ENCODE measurements around the gene MYEF2. TPM values are rescaled to one million over a fixed set of nuclear protein-coding genes. Genes with fewer than 3 reads are reported as not detected.

Gene MYEF2
- total RNA-seq, 4 donors from 2014 or later: 10.4 to 158 (median 27.8) TPM

DNA sequence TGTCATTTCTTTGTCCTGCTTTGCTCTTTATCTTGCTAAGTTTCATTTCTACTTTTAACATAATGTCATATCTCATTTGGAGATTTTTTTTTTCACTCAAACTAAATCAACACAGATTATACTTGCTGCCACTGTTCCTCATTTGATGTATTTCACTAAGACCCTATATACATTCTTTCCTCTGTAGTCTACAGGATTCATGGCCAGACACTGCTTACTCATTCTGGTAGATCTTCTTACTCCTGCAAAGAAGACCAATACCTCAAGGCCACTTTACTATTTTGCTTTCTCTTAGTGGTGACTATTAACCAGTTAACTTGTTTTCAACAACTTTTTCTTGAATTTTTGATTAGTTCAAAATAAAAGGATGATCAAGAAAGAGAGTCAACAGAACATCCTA is 30.7 kb downstream of the MYEF2 start:
- Histone ChIP-seq H3K27me3 (no peaks in the 10 kb centered on the region), H3K9me3 (no peaks in the 10 kb centered on the region), H3K27ac (no peak overlapping the region), H3K4me1 (peaks cover 0 to 12% (median 3%) of the 10 kb centered on the region in 4 donors), H3K4me3 (no peak overlapping the region), H3K36me3 (no peaks in the 10 kb centered on the region)
- no peak for TF ChIP-seq CTCF (IDR thresholded peaks at IDR 0.05)
- no peak for DNase-seq
- in situ Hi-C loops (cut with MboI; ENCODE audit: low pct_ligation_motif_present in 1 of 4, low pct_unique_long_range_greater_than_20kb in 1 of 4, low sequenced_read_pairs in 3 of 4) (no loop called here), intact Hi-C loops (cut with DNase I; ENCODE audit: low total_unique reads) (no loop called here)

DNA sequence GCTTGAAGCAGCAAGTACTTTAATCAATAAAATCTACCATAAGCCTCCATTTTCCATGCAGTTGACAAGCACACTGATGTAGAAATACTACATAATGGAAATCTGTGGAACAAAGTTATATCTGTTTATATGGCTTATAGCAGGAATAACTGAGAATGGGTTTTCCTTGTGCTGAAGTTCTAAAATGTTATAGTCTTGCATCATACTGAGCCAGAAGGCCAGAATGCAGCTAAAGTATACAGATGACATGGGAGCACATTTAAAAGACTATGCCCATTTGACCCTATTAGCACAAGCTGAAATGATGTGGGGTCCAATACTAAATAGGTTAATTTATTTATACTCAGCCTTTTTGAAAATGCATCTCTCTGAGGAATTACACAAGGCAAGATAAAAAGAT is 32.2 kb downstream of the MYEF2 start:
- no peaks in the 10 kb centered on the region for H3K36me3 ChIP-seq
- no peak overlapping the region for H3K4me3 ChIP-seq
- intact Hi-C loops (cut with DNase I; ENCODE audit: low total_unique reads): no loop called here
- TF ChIP-seq EP300 (IDR thresholded peaks at IDR 0.05; ENCODE audit: low read depth): no peak
- no peak for TF ChIP-seq POLR2AphosphoS5 (IDR thresholded peaks at IDR 0.05)
- TF ChIP-seq CTCF (IDR thresholded peaks at IDR 0.05): no peak
- no peak for TF ChIP-seq POLR2A (IDR thresholded peaks at IDR 0.05)
- no peak for DNase-seq
- in situ Hi-C loops (cut with MboI; ENCODE audit: low pct_ligation_motif_present in 1 of 4, low pct_unique_long_range_greater_than_20kb in 1 of 4, low sequenced_read_pairs in 3 of 4): no loop called here
- H3K4me1 ChIP-seq: peaks cover 0 to 12% (median 3%) of the 10 kb centered on the region in 4 donors
- no peaks in the 10 kb centered on the region for H3K9me3 ChIP-seq
- no peak overlapping the region for H3K27ac ChIP-seq
- H3K27me3 ChIP-seq: no peaks in the 10 kb centered on the region

DNA sequence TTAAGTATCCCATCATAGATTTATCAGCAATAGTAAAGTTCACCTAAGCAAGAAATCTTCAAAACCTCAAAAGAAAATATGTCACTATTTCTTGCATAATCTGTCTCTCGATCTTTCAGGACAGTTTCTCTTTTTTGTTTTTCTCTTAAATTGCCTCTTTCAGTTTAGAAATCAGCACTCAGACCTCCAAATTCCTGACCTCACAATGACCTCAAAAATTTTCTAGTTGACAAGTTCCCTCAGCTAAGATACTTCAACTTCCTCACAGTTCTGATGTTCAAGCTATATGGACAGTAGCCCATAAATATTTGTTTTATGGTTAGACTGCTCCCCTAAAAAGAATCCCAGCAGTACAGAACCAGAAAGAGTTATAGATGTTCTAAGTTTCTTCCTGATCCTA is 33.2 kb downstream of the MYEF2 start:
- peaks cover 0 to 12% (median 3%) of the 10 kb centered on the region in 4 donors for H3K4me1 ChIP-seq
- no peaks in the 10 kb centered on the region for H3K9me3 ChIP-seq
- no peak overlapping the region for H3K4me3 ChIP-seq
- no peaks in the 10 kb centered on the region for H3K36me3 ChIP-seq
- peak overlapping the region in 2 of 4 donors; percentile 1 to 7 for H3K27ac ChIP-seq
- intact Hi-C loops (cut with DNase I; ENCODE audit: low total_unique reads): no loop called here
- DNase-seq: no peak
- TF ChIP-seq EP300 (IDR thresholded peaks at IDR 0.05; ENCODE audit: low read depth) (no peak), POLR2A (IDR thresholded peaks at IDR 0.05) (no peak)
- WGBS, 2 donors (ENCODE audit: low coverage in 1 of 2): 42 to 45% methylated on average over 1 of the region's 1 CpG
- H3K27me3 ChIP-seq: no peaks in the 10 kb centered on the region
- in situ Hi-C loops (cut with MboI; ENCODE audit: low pct_ligation_motif_present in 1 of 4, low pct_unique_long_range_greater_than_20kb in 1 of 4, low sequenced_read_pairs in 3 of 4): no loop called here

DNA sequence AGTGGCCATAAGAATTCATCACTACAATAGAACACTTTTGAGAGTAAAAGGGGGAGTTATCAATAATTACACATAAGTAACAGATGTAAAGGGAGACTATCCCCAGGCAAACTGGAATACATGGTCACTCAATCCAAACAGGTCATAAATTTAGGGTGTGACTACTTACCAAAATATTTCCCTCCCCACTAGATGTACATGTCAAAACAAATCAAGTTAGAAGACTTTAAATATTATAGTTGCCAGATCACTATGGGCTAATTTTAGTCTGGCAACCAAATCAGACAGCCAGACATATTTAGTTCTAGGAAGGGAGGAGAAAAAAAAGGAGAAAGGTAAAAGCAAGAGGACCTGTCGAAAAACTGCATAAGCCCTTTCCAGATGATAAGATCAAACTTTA is 34.2 kb downstream of the MYEF2 start:
- TF ChIP-seq POLR2A (IDR thresholded peaks at IDR 0.05): no peak
- peak in 1 of 3 donors; percentile 23 for TF ChIP-seq POLR2AphosphoS5 (IDR thresholded peaks at IDR 0.05)
- no peaks in the 10 kb centered on the region for H3K27me3 ChIP-seq
- H3K27ac ChIP-seq: peak overlapping the region in 2 of 4 donors; percentile 1
- intact Hi-C loops (cut with DNase I; ENCODE audit: low total_unique reads) (no loop called here), in situ Hi-C loops (cut with MboI; ENCODE audit: low pct_ligation_motif_present in 1 of 4, low pct_unique_long_range_greater_than_20kb in 1 of 4, low sequenced_read_pairs in 3 of 4) (no loop called here)
- no peaks in the 10 kb centered on the region for H3K9me3 ChIP-seq
- no peak overlapping the region for H3K4me3 ChIP-seq
- H3K36me3 ChIP-seq: no peaks in the 10 kb centered on the region
- DNase-seq: no peak
- peaks cover 0 to 12% (median 3%) of the 10 kb centered on the region in 4 donors for H3K4me1 ChIP-seq
- WGBS, 2 donors (ENCODE audit: low coverage in 1 of 2): 64 to 83% methylated on average over 1 of the region's 1 CpG

DNA sequence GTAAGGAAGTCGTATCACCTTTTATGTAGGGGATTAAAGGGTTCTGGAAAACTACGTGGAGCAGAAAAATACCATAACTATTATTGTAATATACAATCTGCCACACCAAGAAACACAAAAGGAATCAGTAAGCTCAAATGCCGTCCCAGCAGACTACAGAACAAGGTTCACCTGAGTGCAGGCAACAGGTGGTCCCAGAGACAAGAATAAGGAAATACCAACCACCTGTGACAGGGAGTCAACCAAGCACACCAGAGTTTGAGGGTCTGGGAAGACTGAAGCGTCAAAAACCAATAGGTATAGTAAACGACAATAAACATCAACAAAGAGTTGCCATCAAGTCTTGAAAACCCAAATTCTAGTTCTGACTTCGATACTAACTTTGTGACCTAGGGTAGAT is 45.2 kb downstream of the MYEF2 start:
- Histone ChIP-seq H3K4me1 (no peaks in the 10 kb centered on the region), H3K27ac (no peak overlapping the region), H3K9me3 (no peaks in the 10 kb centered on the region), H3K36me3 (no peaks in the 10 kb centered on the region), H3K27me3 (no peaks in the 10 kb centered on the region), H3K4me3 (no peak overlapping the region)
- 87 to 88% methylated on average over 6 of the region's 6 CpGs for WGBS, 2 donors (ENCODE audit: low coverage in 1 of 2)
- TF ChIP-seq POLR2A (IDR thresholded peaks at IDR 0.05) (no peak), EP300 (IDR thresholded peaks at IDR 0.05; ENCODE audit: low read depth) (no peak), POLR2AphosphoS5 (IDR thresholded peaks at IDR 0.05) (no peak), CTCF (IDR thresholded peaks at IDR 0.05) (no peak)
- in situ Hi-C loops (cut with MboI; ENCODE audit: low pct_ligation_motif_present in 1 of 4, low pct_unique_long_range_greater_than_20kb in 1 of 4, low sequenced_read_pairs in 3 of 4): no loop called here
- intact Hi-C loops (cut with DNase I; ENCODE audit: low total_unique reads): no loop called here
- DNase-seq: no peak
